ENCODE data around the gene PEX14. TPM values are rescaled to one million over a fixed set of nuclear protein-coding genes. Genes with fewer than 3 reads are reported as not detected.

The PEX14 gene
- total RNA-seq, 2 donors from 2014 or later, result 22.3 to 22.7 TPM

DNA sequence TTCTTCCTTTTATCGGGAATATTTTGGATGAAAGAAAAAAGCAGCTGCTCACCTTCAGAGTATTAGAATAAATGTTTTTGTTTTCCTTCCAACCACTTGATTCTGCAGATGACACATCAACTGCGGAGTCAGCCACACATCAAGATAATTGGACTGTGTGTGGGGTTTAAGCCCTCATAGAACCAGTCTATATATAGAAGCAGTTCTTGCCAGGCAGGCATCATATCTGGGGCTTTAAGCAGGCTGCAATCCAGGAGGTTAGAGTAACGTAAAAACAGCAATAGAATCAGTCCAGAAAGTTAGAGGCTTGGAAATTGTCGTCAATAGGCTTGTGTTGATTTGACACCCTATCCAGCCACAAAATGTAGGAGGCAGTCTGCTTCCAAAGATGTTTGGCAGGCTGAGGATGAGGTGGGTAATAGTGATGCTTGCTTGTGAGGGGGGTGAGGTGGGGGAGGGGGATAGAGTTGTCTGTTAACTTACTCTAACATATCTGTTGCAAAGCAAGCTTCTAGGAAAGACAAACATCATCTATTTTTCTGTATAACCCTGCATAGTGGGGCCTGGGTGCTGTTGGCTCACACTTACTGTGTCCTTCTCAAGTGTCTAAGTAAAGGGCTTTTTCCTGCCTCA lies 64.8 kb downstream of the PEX14 start:
- peak overlapping the region in 1 of 2 donors; percentile 15 for H3K27ac Mint-ChIP-seq
- ATAC-seq (no peak), DNase-seq (ENCODE audit: low spot score in 2 of 2) (no peak)
- H3K9me3 Mint-ChIP-seq, result no peaks in the 10 kb centered on the region
- H3K36me3 Mint-ChIP-seq, result no peaks in the 10 kb centered on the region

DNA sequence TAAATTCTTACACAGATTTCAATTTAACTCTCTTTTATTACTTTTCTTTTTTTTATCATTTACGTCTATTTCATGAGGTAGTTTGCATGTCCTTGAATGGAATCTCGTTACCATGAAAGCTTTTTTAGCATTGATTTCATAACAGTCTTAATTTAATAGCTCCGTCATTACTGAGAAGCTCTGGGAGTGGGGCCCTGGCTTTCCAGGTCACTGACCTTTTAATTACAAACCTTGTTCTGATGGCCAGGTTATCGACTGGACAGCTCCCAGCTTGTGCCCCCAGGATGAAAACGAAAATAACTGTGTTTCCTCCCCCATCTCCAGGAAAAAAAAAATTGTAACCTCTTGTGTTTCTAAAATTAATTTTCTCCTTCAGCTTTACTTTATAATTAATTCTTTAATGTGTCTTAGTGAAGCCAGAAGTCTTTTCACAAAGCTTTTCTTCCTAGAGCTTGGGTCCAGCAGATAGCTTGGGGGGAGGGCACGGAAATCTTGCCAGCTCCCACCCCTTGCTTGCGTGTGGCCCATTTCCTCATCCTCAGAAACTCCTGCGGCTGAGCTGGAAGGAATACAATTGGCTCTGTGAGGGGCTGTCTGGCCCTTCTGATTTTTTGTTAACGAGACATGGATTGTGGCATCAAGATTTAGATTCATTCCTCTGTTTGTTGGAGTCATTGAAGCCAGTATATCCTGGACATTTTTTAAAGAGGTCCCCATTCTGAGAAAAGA lies 65.7 kb downstream of the PEX14 start:
- DNase-seq (ENCODE audit: low spot score in 2 of 2) (no peak), ATAC-seq (no peak)
- Mint-ChIP-seq H3K9me3 (no peaks in the 10 kb centered on the region), H3K36me3 (no peaks in the 10 kb centered on the region), H3K27ac (peak overlapping the region in 1 of 2 donors; percentile 83)

DNA sequence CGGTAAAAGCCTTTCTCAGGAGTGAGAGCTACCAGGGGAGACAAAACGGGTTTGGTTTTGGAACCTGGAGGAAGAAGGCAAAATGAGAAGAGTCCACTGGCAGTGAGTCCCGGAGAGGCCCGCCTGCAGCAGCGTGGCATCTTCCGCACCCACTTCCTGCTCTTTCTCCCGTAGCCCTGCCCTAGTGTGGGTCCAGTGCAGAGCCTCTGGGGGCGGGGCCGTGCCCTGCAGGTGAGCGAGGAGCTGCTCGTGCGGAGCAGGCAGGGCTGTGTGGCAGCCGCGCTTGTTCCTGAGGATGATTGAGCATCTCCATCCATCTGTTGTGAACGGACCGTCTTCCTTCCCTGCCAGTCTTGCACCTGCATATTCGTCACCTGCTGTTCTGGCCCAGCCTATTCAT lies 66.5 kb downstream of the PEX14 start:
- DNase-seq (ENCODE audit: low spot score in 2 of 2) (no peak), ATAC-seq (no peak)
- H3K27ac Mint-ChIP-seq, result no peak overlapping the region
- no peaks in the 10 kb centered on the region for H3K9me3 Mint-ChIP-seq
- H3K36me3 Mint-ChIP-seq, result no peaks in the 10 kb centered on the region

DNA sequence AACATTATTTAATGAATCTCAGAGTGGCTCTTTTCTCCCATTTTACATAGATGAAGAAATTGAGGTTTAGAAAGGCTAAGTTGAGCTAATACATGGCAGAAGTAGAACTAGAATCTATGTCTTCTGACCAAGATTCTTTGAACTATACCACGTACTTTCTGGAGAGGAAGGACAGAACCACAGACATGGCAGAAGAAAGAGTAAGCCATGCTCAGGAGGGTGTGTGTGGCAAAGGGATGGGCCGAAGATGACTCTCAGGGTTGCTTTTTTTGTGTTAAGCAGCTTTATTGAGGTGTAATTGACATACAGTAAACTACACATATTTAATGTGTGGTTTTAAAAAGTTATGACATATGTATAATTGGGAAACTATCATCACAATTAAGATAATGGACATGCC lies 69.5 kb downstream of the PEX14 start:
- no peak overlapping the region for H3K27ac Mint-ChIP-seq
- H3K36me3 Mint-ChIP-seq, result no peaks in the 10 kb centered on the region
- ATAC-seq, result no peak
- no peak for DNase-seq (ENCODE audit: low spot score in 2 of 2)
- no peaks in the 10 kb centered on the region for H3K9me3 Mint-ChIP-seq

DNA sequence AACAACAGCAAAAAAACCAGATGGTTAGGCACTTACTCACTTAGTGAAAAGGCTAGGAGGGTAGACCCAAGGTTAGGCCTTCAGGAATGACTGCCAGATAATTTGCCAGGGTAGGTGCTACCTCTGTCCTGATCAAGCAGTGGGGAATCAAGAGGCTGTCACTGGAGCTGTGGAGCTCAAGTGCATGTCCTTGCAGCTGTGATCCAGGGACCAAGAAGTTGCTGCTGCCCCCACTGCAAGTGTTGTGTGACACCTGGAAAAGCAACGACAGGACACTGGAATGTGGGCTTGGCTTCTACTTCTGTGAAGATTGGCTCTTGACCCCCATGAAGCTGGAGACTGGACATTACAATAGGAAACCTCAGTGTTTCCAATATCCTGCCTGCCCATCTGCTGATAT lies 72.1 kb downstream of the PEX14 start:
- no peak for DNase-seq (ENCODE audit: low spot score in 2 of 2)
- H3K36me3 Mint-ChIP-seq, result no peaks in the 10 kb centered on the region
- H3K9me3 Mint-ChIP-seq, result no peaks in the 10 kb centered on the region
- ATAC-seq, result no peak
- H3K27ac Mint-ChIP-seq, result no peak overlapping the region

DNA sequence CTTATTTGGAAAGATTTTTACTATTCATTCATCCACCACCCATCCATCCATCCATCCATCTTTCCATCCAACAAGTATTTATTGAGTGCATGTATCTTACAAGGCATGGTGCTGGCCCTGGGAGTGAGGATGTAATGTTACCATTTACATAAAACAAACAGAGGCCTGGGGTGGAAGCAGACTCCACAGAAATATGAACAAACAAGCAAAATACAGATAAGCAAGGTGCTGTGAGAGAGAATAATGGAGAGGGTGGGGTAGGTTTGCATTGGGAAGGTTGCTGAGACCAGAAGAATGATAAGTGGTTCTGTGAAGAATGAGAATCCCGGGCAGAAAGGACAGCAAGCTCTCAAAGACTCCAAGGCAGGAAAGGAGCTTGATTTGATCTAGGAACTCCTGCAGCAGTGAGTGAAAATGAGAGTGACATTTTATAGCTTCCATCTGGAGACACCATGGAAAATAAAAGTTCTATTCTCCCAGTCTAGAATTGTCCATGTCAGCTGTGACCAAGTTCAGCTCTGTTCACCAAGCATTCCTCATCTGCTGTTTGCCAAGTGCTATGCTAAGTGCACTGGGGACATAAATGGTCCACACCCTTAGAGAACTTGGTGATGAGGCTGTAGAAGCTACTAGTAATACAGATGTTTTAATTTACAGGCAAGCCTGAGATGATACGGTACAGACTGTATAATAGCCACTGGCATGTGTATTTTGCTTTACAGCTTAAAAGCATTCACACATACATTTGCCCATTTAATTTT lies 75.3 kb downstream of the PEX14 start:
- H3K9me3 Mint-ChIP-seq, result no peaks in the 10 kb centered on the region
- no peak overlapping the region for H3K27ac Mint-ChIP-seq
- DNase-seq (ENCODE audit: low spot score in 2 of 2) (no peak), ATAC-seq (no peak)
- no peaks in the 10 kb centered on the region for H3K36me3 Mint-ChIP-seq

DNA sequence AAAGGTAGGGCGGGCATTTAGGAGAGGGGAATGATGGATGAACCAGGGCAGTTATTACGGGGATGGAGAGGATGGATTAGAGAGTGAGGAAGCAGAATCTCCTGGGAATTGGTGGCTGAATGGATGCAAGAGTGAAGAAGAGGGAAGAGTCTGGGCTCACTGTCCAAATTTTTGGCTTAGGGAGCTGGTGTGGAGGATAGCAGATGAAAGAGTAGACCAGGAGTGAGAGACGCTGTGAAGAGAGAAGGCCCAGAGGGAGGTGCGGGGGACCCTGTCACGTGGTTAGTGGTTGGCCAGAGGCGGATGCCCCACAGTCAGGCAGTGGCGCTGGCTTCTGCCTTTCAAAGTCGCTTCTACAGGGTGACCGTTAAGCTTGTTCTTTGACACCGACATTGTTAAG lies 78.4 kb downstream of the PEX14 start:
- no peak for DNase-seq (ENCODE audit: low spot score in 2 of 2)
- Mint-ChIP-seq H3K27ac (no peak overlapping the region), H3K9me3 (no peaks in the 10 kb centered on the region), H3K36me3 (no peaks in the 10 kb centered on the region)
- no peak for ATAC-seq

DNA sequence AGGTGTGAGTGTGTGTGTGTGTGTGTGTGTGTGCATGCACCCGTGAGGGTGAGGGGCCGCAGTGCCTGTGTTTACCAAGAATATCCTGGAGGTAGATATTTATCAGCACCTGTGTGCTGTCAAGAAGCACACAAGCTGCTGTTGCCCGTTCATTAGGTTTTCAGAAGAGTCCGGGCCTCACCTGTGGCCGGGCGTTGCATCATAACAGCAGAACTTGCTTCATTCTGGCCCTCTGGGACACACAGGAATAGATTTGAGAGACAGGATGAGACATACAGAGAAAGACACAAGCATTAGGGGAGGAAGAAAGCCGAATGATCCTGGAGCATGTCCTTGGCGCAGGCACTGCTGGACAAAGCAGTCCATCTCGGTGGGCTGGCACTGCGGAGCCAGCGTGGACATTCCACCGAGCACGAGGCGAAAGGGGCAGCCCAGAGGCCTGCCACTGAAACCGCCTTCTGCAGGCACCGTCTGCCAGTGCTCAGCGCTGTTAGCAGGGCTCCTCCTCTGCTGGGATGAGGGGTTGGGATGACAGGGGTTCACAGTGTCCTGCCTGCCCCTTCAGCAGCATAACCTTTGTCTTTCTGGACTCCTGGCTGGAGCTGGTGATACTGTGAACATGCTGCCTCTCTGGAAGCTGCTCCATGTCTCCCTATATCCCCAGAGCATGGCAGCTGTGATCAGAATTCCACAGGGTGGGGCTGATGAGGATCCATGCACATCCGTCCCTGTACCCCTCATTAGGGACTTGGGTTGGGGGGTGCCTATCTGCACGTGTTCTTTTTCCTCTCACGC lies 81.1 kb downstream of the PEX14 start:
- H3K27ac Mint-ChIP-seq, result no peak overlapping the region
- H3K36me3 Mint-ChIP-seq, result no peaks in the 10 kb centered on the region

DNA sequence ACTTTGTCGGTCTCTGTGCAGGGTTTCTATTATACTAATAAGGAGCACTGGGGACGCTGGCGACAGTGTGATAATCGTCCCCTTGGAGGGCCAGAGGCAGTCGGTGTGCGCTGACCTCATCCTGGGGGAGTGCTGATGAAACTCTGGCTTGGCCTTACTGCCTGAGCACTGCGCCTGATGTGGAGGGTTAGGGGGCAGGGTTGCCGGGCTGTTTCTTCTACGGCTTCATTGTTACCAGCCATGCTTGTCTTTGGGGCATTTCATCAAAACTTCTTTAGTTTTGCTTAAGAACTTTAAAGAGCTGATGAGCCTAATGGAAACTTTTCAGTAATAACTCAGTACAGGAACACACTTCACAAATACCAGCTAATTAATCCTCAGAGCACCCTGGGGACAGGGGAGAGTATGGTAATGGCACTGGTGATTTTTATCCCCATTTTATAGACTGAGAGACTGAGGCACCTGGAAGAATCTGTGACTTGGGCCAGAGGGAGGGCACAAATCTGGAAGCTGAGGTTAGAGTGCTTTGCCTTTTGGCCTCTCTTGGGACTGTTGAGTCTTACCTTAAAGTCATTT lies 81.8 kb downstream of the PEX14 start:
- Mint-ChIP-seq H3K9me3 (no peaks in the 10 kb centered on the region), H3K36me3 (no peaks in the 10 kb centered on the region), H3K27ac (no peak overlapping the region)
- no peak for ATAC-seq
- no peak for DNase-seq (ENCODE audit: low spot score in 2 of 2)

More for the DNA sequence above, 81.1 kb downstream of the PEX14 start:
- DNase-seq (ENCODE audit: low spot score in 2 of 2) (no peak), ATAC-seq (no peak)
- no peaks in the 10 kb centered on the region for H3K9me3 Mint-ChIP-seq

DNA sequence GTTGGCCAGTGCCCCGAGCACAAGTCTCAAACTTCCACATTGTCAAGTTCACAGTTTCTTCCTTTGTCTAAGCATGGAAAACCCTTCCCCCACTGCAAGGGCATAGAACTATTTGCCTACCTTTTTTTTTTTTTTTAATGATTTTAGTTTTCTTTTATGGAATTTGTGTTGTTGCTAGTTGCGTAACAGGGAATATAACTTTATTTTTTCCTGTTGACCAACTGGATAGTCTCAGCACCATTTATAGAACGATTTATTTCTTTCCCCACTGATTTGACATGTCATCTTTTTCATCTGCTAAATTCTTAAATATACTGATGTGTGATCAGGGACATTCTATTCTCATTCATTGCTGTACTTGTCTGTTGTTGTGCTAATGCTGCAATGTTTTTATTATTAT lies 83.0 kb downstream of the PEX14 start:
- DNase-seq (ENCODE audit: low spot score in 2 of 2) (no peak), ATAC-seq (no peak)
- H3K9me3 Mint-ChIP-seq, result no peaks in the 10 kb centered on the region
- H3K27ac Mint-ChIP-seq, result no peak overlapping the region
- no peaks in the 10 kb centered on the region for H3K36me3 Mint-ChIP-seq

DNA sequence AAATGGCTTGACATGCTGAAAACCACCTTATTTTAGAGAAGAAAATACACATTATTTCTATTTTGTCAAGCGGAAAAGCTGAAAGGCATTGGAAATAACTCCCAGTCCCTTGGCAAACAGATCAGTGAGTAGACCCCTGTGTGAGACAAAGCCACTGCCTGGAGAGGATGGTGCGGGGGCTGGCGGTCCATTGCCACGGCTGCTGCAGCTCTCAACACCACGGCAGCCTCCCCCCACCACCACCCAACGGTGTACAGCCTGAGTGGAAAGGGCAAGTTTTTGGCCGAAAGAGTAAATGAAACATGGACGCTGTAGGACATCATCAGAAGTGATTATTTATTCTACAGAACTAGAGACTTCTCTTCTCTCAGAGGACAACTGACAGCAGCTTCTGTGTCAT lies 84.6 kb downstream of the PEX14 start:
- H3K36me3 Mint-ChIP-seq, result peaks cover 6 to 8% of the 10 kb centered on the region in 2 donors
- no peak overlapping the region for H3K27ac Mint-ChIP-seq
- DNase-seq (ENCODE audit: low spot score in 2 of 2), result no peak
- H3K9me3 Mint-ChIP-seq, result peaks cover 5% of the 10 kb centered on the region in 2 donors
- no peak for ATAC-seq

DNA sequence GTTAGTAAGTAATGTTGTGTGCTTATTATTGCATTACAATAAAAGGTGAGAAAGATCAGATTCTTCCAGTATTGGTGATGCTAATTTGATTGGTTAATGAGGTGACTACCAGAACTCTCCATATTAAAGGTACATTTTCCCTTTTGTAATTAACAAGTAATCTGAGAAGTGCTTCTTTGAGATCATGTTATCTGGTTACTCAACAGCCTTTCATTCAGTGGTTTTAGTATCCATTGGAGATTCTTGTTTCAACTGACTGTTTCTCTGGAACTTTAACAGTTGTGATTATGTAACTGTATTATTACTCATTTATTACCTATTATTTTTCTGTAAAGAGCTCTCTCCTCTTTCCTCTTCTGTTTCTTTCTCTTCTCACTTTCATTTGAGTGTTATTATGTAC lies 86.7 kb downstream of the PEX14 start:
- DNase-seq (ENCODE audit: low spot score in 2 of 2) (no peak), ATAC-seq (no peak)
- Mint-ChIP-seq H3K27ac (no peak overlapping the region), H3K9me3 (peaks cover 5% of the 10 kb centered on the region in 2 donors), H3K36me3 (peaks cover 7 to 9% of the 10 kb centered on the region in 2 donors)

DNA sequence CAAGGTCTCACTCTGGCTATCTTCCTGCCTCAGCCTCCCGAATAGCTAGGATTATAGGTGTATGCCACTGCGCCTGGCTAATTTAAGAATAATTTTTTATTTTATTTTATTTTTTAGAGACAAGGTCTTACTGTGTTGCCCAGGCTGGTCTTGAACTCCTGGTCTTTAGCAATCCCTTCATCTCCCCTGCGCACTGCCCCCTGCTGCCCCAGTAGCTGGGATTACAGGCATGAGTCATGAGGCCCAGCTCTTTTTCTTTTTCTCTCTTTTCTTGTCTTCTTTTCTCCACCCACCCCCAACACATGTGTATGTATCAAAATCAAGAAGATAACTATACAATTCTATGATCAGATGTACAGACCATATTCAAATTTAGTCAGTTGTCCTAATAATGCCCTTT lies 87.2 kb downstream of the PEX14 start:
- ATAC-seq (no peak), DNase-seq (ENCODE audit: low spot score in 2 of 2) (peak in 1 of 2 donors; percentile 7)
- H3K27ac Mint-ChIP-seq, result no peak overlapping the region
- peaks cover 5% of the 10 kb centered on the region in 2 donors for H3K9me3 Mint-ChIP-seq
- peaks cover 7 to 9% of the 10 kb centered on the region in 2 donors for H3K36me3 Mint-ChIP-seq

DNA sequence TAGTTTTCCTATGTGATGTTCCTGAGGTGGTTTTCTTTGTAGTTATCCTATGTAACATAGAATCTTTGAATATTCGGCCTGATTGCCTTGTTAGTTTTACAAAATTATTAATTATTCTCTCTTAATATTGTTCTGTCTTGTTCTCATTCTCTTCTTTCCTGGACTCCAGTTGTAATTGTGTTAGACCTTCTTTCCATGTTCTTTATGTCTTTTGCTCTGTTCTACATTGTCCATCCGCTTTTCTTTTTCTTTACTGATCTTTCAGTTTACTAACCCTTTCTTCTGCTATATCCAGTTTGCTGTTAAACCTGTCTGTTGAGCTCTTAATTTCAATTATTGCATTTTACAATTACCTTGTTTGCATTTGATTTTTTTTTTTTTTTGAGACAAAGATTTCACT lies 89.3 kb downstream of the PEX14 start:
- Mint-ChIP-seq H3K27ac (no peak overlapping the region), H3K36me3 (peaks cover 7 to 9% of the 10 kb centered on the region in 2 donors), H3K9me3 (peaks cover 5% of the 10 kb centered on the region in 2 donors)
- ATAC-seq (no peak), DNase-seq (ENCODE audit: low spot score in 2 of 2) (no peak)

DNA sequence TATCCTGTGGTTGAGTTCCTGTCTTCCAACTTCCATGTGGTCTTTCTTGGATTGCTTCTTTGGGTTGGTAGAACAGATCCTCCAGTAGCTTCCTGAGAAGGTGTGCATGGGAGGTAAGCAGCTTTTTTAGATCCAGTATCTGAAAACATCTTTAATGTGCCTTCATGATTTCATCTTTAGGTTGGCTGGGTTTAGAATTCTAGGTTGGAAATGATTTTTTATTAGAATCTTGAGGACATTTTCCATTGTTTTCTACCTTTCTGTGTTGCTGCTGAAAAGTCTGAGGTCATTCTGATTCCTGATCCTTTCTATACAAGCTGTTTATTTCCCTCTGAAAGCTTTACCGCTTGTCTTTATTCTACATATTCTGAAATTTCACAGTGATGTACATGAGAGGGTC lies 94.8 kb downstream of the PEX14 start:
- H3K36me3 Mint-ChIP-seq, result no peaks in the 10 kb centered on the region
- no peak overlapping the region for H3K27ac Mint-ChIP-seq
- DNase-seq (ENCODE audit: low spot score in 2 of 2), result no peak

DNA sequence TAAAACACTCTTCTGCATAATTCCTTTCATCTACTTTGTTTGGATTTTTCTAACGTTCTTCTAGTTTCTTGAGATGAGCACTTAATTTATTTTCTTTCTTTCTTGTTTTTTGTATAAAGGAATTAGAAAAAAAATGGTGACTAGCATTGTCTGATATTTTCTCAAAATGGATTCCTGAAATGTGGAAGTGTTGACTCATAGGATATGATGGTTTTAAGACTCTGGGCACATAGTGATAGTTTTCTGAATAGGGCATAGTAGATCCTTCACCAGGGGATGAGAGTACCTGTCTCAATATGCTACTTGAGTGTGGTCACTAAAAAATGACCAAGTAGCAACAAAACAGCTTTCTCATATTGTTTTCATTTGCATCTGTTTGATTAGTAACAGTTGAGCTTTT lies 100.9 kb downstream of the PEX14 start:
- ATAC-seq (no peak), DNase-seq (ENCODE audit: low spot score in 2 of 2) (no peak)
- Mint-ChIP-seq H3K36me3 (no peaks in the 10 kb centered on the region), H3K9me3 (no peaks in the 10 kb centered on the region), H3K27ac (no peak overlapping the region)

More for the DNA sequence above, 94.8 kb downstream of the PEX14 start:
- no peaks in the 10 kb centered on the region for H3K9me3 Mint-ChIP-seq
- ATAC-seq, result no peak

Data from activated naive CD4-positive, alpha-beta T cell treated with anti-CD3 and anti-CD28 coated beads, Interleukin-2, amount 50 U/mL, for 72 hours (primary cell).